SHP77 treated with DMSO at 0.1 percent for 48 hours (cell line): ENCODE data around the gene CCDC90B.
"Not testable (repeated sequence)": the region's sequence is repeated elsewhere in the genome, so short reads cannot be mapped to it uniquely, and the experiment has no call there.

ENCODE experiments used
- DNase-seq: peaks from one replicate; lab custom pipeline; 2025; lab: John Stamatoyannopoulos, UW

The CCDC90B gene

GRCh38 chr11:83285771-83286528 lies at the start of gene CCDC90B:
CCDC90B (minus strand) TSS chr11:83286367; CDS start chr11:83285972, 395 bp downstream.
- peak; percentile 92 for DNase-seq

GRCh38 chr11:83335446-83336070 lies 49.4 kb upstream of the CCDC90B start:
- no peak for DNase-seq

GRCh38 chr11:83330303-83330702 lies 44.1 kb upstream of the CCDC90B start:
- DNase-seq: no peak

GRCh38 chr11:83326326-83326725 lies 40.2 kb upstream of the CCDC90B start:
- DNase-seq: no peak

GRCh38 chr11:83319346-83319745 lies 33.2 kb upstream of the CCDC90B start:
- no peak for DNase-seq

GRCh38 chr11:83318931-83319330 lies 32.8 kb upstream of the CCDC90B start:
- no peak for DNase-seq

GRCh38 chr11:83317757-83318690 lies 31.9 kb upstream of the CCDC90B start:
- DNase-seq: no peak

- DNase-seq: not testable (repeated sequence)
Measured at GRCh38 chr11:83316897-83317268, 30.7 kb upstream of the CCDC90B start.

- DNase-seq: not testable (repeated sequence)
Measured at GRCh38 chr11:83316143-83316896, 30.2 kb upstream of the CCDC90B start.

GRCh38 chr11:83312430-83312829 lies 26.3 kb upstream of the CCDC90B start:
- no peak for DNase-seq

GRCh38 chr11:83311701-83312100 lies 25.5 kb upstream of the CCDC90B start:
- DNase-seq: no peak

- DNase-seq: no peak
Measured at GRCh38 chr11:83310718-83311117, 24.6 kb upstream of the CCDC90B start.

GRCh38 chr11:83308536-83308935 lies 22.4 kb upstream of the CCDC90B start:
- not testable (repeated sequence) for DNase-seq

- no peak for DNase-seq
Measured at GRCh38 chr11:83306200-83307080, 20.3 kb upstream of the CCDC90B start.

GRCh38 chr11:83303316-83303715 lies 17.1 kb upstream of the CCDC90B start:
- no peak for DNase-seq

- no peak for DNase-seq
Measured at GRCh38 chr11:83302151-83302550, 16.0 kb upstream of the CCDC90B start.

- DNase-seq: no peak
Measured at GRCh38 chr11:83299681-83300080, 13.5 kb upstream of the CCDC90B start.

GRCh38 chr11:83294208-83294607 lies 8.0 kb upstream of the CCDC90B start:
- DNase-seq: no peak

GRCh38 chr11:83293457-83293774 lies 7.2 kb upstream of the CCDC90B start:
- DNase-seq: no peak

GRCh38 chr11:83292709-83293456 lies 6.7 kb upstream of the CCDC90B start:
- no peak for DNase-seq
